ENCODE data around the gene VPS11.

The VPS11 gene

DNA sequence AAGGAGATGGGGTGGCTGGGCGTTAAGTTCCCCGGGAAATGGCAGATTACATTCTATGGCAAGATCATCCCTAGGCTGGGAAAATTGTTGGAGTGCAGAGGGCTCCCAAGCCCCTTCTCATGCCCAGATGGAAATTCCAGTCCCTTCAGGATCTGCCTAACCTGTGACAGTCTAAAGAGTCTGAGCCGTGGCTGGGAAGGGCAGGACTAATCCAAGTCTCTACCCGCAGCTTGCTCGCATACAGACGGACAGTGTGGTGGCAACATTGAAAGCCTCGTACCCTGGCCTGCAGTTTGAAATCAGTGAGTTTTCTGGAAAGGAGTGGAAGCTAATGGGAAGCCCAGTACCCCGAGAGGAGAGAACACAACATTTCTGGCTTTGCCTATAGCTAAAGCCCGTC lies 20.8 kb downstream of the VPS11 start:
- DNase-seq (ENCODE audit: low read depth): no peak
- H3K4me3 ChIP-seq (ENCODE audit: control insufficient read depth, low read depth, low read length): no peak overlapping the region
- TF ChIP-seq, protein P1, sequence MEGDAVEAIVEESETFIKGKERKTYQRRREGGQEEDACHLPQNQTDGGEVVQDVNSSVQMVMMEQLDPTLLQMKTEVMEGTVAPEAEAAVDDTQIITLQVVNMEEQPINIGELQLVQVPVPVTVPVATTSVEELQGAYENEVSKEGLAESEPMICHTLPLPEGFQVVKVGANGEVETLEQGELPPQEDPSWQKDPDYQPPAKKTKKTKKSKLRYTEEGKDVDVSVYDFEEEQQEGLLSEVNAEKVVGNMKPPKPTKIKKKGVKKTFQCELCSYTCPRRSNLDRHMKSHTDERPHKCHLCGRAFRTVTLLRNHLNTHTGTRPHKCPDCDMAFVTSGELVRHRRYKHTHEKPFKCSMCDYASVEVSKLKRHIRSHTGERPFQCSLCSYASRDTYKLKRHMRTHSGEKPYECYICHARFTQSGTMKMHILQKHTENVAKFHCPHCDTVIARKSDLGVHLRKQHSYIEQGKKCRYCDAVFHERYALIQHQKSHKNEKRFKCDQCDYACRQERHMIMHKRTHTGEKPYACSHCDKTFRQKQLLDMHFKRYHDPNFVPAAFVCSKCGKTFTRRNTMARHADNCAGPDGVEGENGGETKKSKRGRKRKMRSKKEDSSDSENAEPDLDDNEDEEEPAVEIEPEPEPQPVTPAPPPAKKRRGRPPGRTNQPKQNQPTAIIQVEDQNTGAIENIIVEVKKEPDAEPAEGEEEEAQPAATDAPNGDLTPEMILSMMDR (IDR thresholded peaks at IDR 0.05; ENCODE audit: control insufficient read depth, insufficient read depth, low read depth, low read length, missing control alignments): no peak

DNA sequence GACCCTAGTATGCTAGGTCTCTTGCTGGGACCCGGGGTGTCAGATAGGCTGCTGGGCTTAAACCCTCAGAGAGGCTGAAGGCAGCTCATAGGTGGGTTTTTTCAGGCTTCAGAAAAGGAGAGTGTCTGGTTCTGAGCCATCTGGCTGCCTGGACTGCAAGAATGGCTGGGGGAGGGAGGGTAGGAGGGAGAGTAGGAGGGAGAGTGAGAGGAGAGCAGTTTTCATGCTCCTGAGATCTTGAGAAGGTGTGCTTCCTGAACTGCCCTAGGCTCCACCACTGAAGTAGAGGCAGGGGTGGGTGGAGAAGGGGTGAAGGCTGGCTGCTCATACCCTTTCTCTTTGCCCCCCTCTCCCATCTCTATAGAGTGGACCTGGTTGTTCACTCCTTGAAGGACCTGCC lies 21.7 kb downstream of the VPS11 start:
- no peak overlapping the region for H3K4me3 ChIP-seq (ENCODE audit: control insufficient read depth, low read depth, low read length)
- DNase-seq (ENCODE audit: low read depth): no peak

DNA sequence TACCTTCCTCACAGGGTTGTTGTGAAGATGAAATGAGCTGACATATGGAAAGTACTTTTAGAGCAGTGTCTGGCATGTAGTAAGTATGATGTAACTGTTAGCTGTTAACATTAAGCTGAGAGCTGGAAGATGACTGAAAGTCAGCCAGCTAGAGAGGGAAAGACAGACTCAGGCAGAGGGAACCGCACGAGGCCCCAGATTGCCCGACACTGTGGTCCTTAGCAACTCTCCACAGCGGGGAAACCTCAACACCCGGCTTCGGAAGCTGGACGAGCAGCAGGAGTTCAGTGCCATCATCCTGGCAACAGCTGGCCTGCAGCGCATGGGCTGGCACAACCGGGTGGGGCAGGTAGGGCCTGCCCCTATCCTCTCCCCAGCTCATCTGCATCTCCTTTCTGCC lies 23.6 kb downstream of the VPS11 start:
- TF ChIP-seq, protein P1 (IDR thresholded peaks at IDR 0.05; ENCODE audit: control insufficient read depth, insufficient read depth, low read depth, low read length, missing control alignments): no peak
- DNase-seq (ENCODE audit: low read depth): no peak
- H3K4me3 ChIP-seq (ENCODE audit: control insufficient read depth, low read depth, low read length): no peak overlapping the region

More for the DNA sequence above, 21.7 kb downstream of the VPS11 start:
- TF ChIP-seq, protein P1 (IDR thresholded peaks at IDR 0.05; ENCODE audit: control insufficient read depth, insufficient read depth, low read depth, low read length, missing control alignments): no peak

DNA sequence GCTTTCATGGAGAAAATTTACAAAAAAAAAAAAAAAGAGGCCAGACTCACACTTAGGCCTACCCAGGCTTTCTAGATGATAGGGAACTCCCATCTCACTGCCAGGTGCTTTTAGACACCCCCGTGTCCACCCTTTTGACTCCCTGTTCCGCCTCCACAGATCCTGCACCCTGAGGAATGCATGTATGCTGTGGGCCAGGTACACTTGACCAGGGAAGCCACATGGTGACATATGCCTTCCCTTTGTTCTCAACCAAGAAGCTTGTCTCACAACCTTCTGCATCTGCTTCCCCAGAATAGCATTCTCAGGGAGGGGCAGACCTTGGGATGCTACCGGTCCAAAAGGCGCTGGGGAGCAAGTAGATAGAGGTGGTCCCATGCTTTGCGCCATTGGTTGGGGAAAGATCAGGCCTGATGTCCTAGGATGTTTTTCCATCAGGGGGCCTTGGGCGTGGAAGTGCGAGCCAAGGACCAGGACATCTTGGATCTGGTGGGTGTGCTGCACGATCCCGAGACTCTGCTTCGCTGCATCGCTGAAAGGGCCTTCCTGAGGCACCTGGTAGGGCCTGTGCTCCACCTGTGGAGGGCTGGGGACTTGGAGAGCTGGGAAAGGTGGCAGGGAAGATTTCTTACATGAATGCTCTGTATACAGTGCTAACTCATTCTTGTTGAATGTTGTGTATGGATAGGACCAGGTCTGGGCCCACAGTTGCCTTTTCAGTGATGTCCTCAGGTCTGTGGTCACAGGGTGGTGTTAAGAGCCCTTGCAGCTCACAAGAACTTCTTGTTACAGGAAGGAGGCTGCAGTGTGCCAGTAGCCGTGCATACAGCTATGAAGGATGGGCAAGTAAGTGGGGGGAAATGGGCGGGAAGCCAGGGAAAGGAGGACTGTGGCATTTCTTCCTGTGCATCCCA lies 24.6 kb downstream of the VPS11 start:
- DNase-seq (ENCODE audit: low read depth): no peak

DNA sequence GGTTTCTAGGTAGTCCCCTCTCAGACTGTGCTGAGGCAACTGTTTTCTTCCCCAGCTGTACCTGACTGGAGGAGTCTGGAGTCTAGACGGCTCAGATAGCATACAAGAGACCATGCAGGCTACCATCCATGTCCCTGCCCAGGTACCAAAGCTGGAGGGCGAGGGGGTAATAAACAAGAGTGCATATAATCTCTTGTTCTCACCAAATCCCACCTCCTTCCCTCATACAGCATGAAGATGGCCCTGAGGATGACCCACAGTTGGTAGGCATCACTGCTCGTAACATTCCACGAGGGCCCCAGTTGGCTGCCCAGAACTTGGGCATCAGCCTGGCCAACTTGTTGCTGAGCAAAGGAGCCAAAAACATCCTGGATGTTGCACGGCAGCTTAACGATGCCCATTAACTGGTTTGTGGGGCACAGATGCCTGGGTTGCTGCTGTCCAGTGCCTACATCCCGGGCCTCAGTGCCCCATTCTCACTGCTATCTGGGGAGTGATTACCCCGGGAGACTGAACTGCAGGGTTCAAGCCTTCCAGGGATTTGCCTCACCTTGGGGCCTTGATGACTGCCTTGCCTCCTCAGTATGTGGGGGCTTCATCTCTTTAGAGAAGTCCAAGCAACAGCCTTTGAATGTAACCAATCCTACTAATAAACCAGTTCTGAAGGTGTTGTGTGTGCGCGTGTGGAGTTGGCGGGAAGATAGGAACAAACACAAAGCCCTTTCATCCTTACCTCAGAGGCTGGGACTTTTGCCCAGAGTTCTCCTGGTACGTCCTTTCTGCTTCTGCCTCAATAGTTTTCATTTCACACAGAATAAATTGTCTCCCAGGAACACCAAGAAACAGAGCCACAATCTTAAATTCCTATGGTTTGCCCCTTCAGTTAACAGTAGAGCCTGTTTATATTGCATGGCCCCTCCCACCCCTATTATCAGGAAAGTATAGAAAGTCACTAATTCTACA lies 25.5 kb downstream of the VPS11 start:
- H3K4me3 ChIP-seq (ENCODE audit: control insufficient read depth, low read depth, low read length): peak overlapping the region; percentile 90
- no peak for DNase-seq (ENCODE audit: low read depth)
- TF ChIP-seq, protein P1 (IDR thresholded peaks at IDR 0.05; ENCODE audit: control insufficient read depth, insufficient read depth, low read depth, low read length, missing control alignments): no peak

More for the DNA sequence above, 24.6 kb downstream of the VPS11 start:
- H3K4me3 ChIP-seq (ENCODE audit: control insufficient read depth, low read depth, low read length): peak overlapping the region; percentile 90
- TF ChIP-seq, protein P1 (IDR thresholded peaks at IDR 0.05; ENCODE audit: control insufficient read depth, insufficient read depth, low read depth, low read length, missing control alignments): no peak

Measured in AG09309 (cell line).